ENCODE data around the gene DPP9. TPM values are rescaled to one million over a fixed set of nuclear protein-coding genes. Genes with fewer than 3 reads are reported as not detected.

The DPP9 gene
- total RNA-seq, 1 experiment from 2014 or later, result 72.8 TPM

- DNase-seq (ENCODE audit: low spot score), result no peak
Measured at GRCh38 chr19:4657262-4657661, 66.4 kb downstream of the DPP9 start.

GRCh38 chr19:4656102-4656501, 67.5 kb downstream of the DPP9 start:
- no peak for DNase-seq (ENCODE audit: low spot score)

- DNase-seq (ENCODE audit: low spot score), result no peak
Measured at GRCh38 chr19:4654437-4655361, 68.9 kb downstream of the DPP9 start.

GRCh38 chr19:4653793-4654436, 69.7 kb downstream of the DPP9 start:
- no peak for DNase-seq (ENCODE audit: low spot score)

- DNase-seq (ENCODE audit: low spot score), result no peak
Measured at GRCh38 chr19:4652075-4652474, 71.6 kb downstream of the DPP9 start.

- DNase-seq (ENCODE audit: low spot score), result no peak
Measured at GRCh38 chr19:4650159-4650558, 73.5 kb downstream of the DPP9 start.

GRCh38 chr19:4649392-4650047, 74.1 kb downstream of the DPP9 start:
- DNase-seq (ENCODE audit: low spot score), result no peak

GRCh38 chr19:4647676-4648644, 75.7 kb downstream of the DPP9 start:
- no peak for DNase-seq (ENCODE audit: low spot score)

GRCh38 chr19:4645718-4646117, 77.9 kb downstream of the DPP9 start:
- DNase-seq (ENCODE audit: low spot score), result no peak

- no peak for DNase-seq (ENCODE audit: low spot score)
Measured at GRCh38 chr19:4642625-4643024, 81.0 kb downstream of the DPP9 start.

GRCh38 chr19:4641132-4641531, 82.5 kb downstream of the DPP9 start:
- no peak for DNase-seq (ENCODE audit: low spot score)

- DNase-seq (ENCODE audit: low spot score), result no peak
Measured at GRCh38 chr19:4640247-4641000, 83.2 kb downstream of the DPP9 start.

- DNase-seq (ENCODE audit: low spot score), result no peak
Measured at GRCh38 chr19:4639531-4640246, 84.0 kb downstream of the DPP9 start.

GRCh38 chr19:4638828-4639530, 84.7 kb downstream of the DPP9 start, which contains the start of gene TNFAIP8L1:
TSS of gene TNFAIP8L1 (plus strand) at chr19:4639516. CDS start at chr19:4651870, 12,354 bp downstream.
- DNase-seq (ENCODE audit: low spot score), result peak; percentile 90

- no peak for DNase-seq (ENCODE audit: low spot score)
Measured at GRCh38 chr19:4638317-4638716, 85.3 kb downstream of the DPP9 start.

GRCh38 chr19:4636761-4637160, 86.9 kb downstream of the DPP9 start:
- no peak for DNase-seq (ENCODE audit: low spot score)

GRCh38 chr19:4636151-4636717, 87.4 kb downstream of the DPP9 start:
- peak; percentile 37 for DNase-seq (ENCODE audit: low spot score)

- DNase-seq (ENCODE audit: low spot score), result no peak
Measured at GRCh38 chr19:4635754-4636116, 87.9 kb downstream of the DPP9 start.
